GM12878 (cell line): ENCODE data around the gene A1BG. TPM values are rescaled to one million over a fixed set of nuclear protein-coding genes. Genes with fewer than 3 reads are reported as not detected.
"Not testable (repeated sequence)": the region's sequence is repeated elsewhere in the genome, so short reads cannot be mapped to it uniquely, and the experiment has no call there.

Experiments
- ATAC-seq: fragments of 200-7000 bp; cut with Tn5 transposase; 3 replicates; pipeline ENCODE4 v1.9.1; 2020; ENCODE audit warnings: mild to moderate bottlenecking, moderate library complexity
- BruUV-seq: library from RNA; stranded (reverse); fragments of 400-500 nt; replicated peaks from 2 replicates; lab custom pipeline; 2021; lab: Mats Ljungman, UMichigan
- CTCF ChIA-PET: fragments of 300-600 bp; sonication (Branson Sonifier 250); formaldehyde crosslinking; extraction: SDS; loops from one replicate; lab custom pipeline; 2021; ENCODE audit warnings: inconsistent platforms; lab: Yijun Ruan, JAX
- POLR2A ChIA-PET: fragments of 350-600 bp; formaldehyde crosslinking; extraction: SDS; loops from one replicate; lab custom pipeline; 2021; ENCODE audit warnings: inconsistent platforms; lab: Charles Lee
- RAD21 ChIA-PET: fragments of 300-600 bp; sonication (Branson Sonifier 250); formaldehyde crosslinking; loops from one replicate; lab custom pipeline; 2023; ENCODE audit warnings: antibody characterized with exemption; ENCODE audit not compliant: unreplicated experiment; lab: Charles Lee
- SMC1A ChIA-PET: fragments of 300-600 bp; sonication (Branson Sonifier 250); formaldehyde crosslinking; loops from one replicate; lab custom pipeline; 2023; ENCODE audit not compliant: unreplicated experiment, uncharacterized antibody; lab: Charles Lee
- DNase-seq: peaks from one replicate; pipeline ENCODE4 v3.0.0-alpha.2; 2011; ENCODE audit warnings: low read depth, low spot score
- FAIRE-seq: peaks from 3 replicates; lab custom pipeline; 2011; peaks lifted over from hg19 to GRCh38; lab: Jason Lieb, UNC
- H2AFZ ChIP-seq: 2 replicates; pipeline ENCODE4 v1.6.0; 2011; ENCODE audit warnings: low read depth, low read length, control low read depth; ENCODE audit not compliant: control insufficient read depth
- H3K27ac ChIP-seq: 2 replicates; pipeline ENCODE4 v1.5.1; 2011; ENCODE audit warnings: control low read depth; ENCODE audit not compliant: control insufficient read depth, insufficient read depth
- H3K27me3 ChIP-seq, 2 experiments: replicated peaks in 1 of 2; 2 replicates each; pipeline versions ENCODE4 v1.6.0 to v1.6.1; 2011; ENCODE audit warnings: low read length in 1 of 2; ENCODE audit not compliant: control insufficient read depth in 2 of 2, insufficient read depth in 2 of 2
- H3K36me3 ChIP-seq, 2 experiments: 2 replicates each; pipeline ENCODE4 v1.5.1; 2011; ENCODE audit warnings: low read length in 1 of 2; ENCODE audit not compliant: control insufficient read depth in 2 of 2, insufficient read depth in 2 of 2
- H3K4me1 ChIP-seq: 2 replicates; pipeline ENCODE4 v1.6.1; 2011; ENCODE audit warnings: mild to moderate bottlenecking, low read length, moderate library complexity, mixed read lengths; ENCODE audit not compliant: control insufficient read depth, insufficient read depth
- H3K4me2 ChIP-seq: 2 replicates; pipeline ENCODE4 v1.6.0; 2011; ENCODE audit warnings: control low read depth; ENCODE audit not compliant: control insufficient read depth, insufficient read depth
- H3K4me3 ChIP-seq: fragments of 200-600 bp; sonication (generic); 2 replicates; pipeline ENCODE4 v1.5.1; 2016
- H3K79me2 ChIP-seq: 2 replicates; pipeline ENCODE4 v1.6.0; 2011; ENCODE audit warnings: low read length; ENCODE audit not compliant: control insufficient read depth, insufficient read depth
- H3K9ac ChIP-seq: 2 replicates; pipeline ENCODE4 v1.8.0; 2011; ENCODE audit warnings: low read length, control low read depth, mixed read lengths; ENCODE audit not compliant: control insufficient read depth, insufficient read depth
- H3K9me3 ChIP-seq: replicated peaks from 3 replicates; pipeline ENCODE4 v1.5.1; 2011; ENCODE audit warnings: mild to moderate bottlenecking, low read length; ENCODE audit not compliant: control insufficient read depth, insufficient read depth
- H4K20me1 ChIP-seq: 2 replicates; pipeline ENCODE4 v1.6.0; 2011; ENCODE audit not compliant: control insufficient read depth, insufficient read depth
- E4F1 ChIP-seq: fragments of 450-650 bp; IDR thresholded peaks from 2 replicates; pipeline ENCODE4 v1.6.1; 2018; ENCODE audit warnings: borderline replicate concordance, mild to moderate bottlenecking; ENCODE audit not compliant: partially characterized antibody
- IKZF2 ChIP-seq, 2 experiments: fragments of 450-650 bp; IDR thresholded peaks; 2 replicates each; pipeline ENCODE4 v1.6.1; 2017; ENCODE audit warnings: mild to moderate bottlenecking in 2 of 2, moderate library complexity in 2 of 2
- PAX5 ChIP-seq: IDR thresholded peaks from 2 replicates; pipeline ENCODE4 v1.6.1; 2011; ENCODE audit warnings: low read depth, low read length, borderline replicate concordance
- SKIL ChIP-seq: fragments of 450-650 bp; IDR thresholded peaks from 2 replicates; pipeline ENCODE4 v1.6.1; 2017; ENCODE audit warnings: mild to moderate bottlenecking, low read depth, inconsistent platforms; ENCODE audit not compliant: poor library complexity, severe bottlenecking
- ZBED1 ChIP-seq: IDR thresholded peaks from 2 replicates; pipeline ENCODE4 v1.6.1; 2016; ENCODE audit warnings: borderline replicate concordance
- ZNF24 ChIP-seq: fragments of 450-650 bp; IDR thresholded peaks from 2 replicates; pipeline ENCODE4 v1.6.1; 2017; ENCODE audit warnings: antibody characterized with exemption, mild to moderate bottlenecking
- WGBS: methylation state at CpG from one replicate; pipeline ENCODE4 v1.1.6; 2016; ENCODE audit warnings: low lambda C conversion rate; ENCODE audit not compliant: insufficient replicate concordance, insufficient coverage; ENCODE audit errors: missing lambda C conversion rate; 5-methylcytosine and 5-hydroxymethylcytosine counted together
- in situ Hi-C: fragments of 300-500 bp; cut with MboI; formaldehyde crosslinking; loops from 9 replicates; pipeline ENCODE4 v1.14.3; 2018; ENCODE audit warnings: mixed read lengths
- intact Hi-C: fragments of 100-400 bp; cut with micrococcal nuclease; formaldehyde crosslinking; loops from one replicate; pipeline ENCODE4 v1.14.2; 2022; ENCODE audit not compliant: unreplicated experiment
- polyA plus RNA-seq, 11 experiments: library from polyadenylated mRNA; depleted of rRNA in 4 of 11; unstranded in 6 of 11; stranded (reverse) in 5 of 11; fragments of >200 nt; fragmentation: Nextera tagmentation in 4 of 11; fragmentation: Illumina TruSeq in 1 of 11; extraction: Ambion mirVana in 4 of 11; extraction: Trizol in 1 of 11; gene quantifications; 1 replicate in 1 of 11; 2 replicates in 10 of 11; pipeline versions ENCODE4 v1.2.1 to v1.2.3, GENCODE V29; 2011 to 2016; ENCODE audit warnings: inconsistent platforms in 2 of 11, missing spikeins in 2 of 11, low read depth in 1 of 11
- total RNA-seq, 4 experiments: library from RNA; depleted of rRNA in 3 of 4; stranded (reverse); fragments of >200 nt in 3 of 4; fragmentation: Illumina TruSeq in 1 of 4; extraction: Trizol in 1 of 4; gene quantifications; 2 replicates each; pipeline versions ENCODE4 v1.2.1 to v1.2.3, GENCODE V29; 2013 to 2021

A1BG gene
- total and polyA plus RNA-seq, 10 of the 15 experiments (the other 5 are each of a cell fraction or from before 2014, with no cell fraction given), result 0.34 to 29.6 (median 11.8) TPM

GRCh38 chr19:58380037-58380661 lies 26.9 kb upstream of the A1BG start (continued):
- TF ChIP-seq E4F1, result no peak
- TF ChIP-seq ZNF24, result no peak
- TF ChIP-seq ZBED1, result no peak
- TF ChIP-seq SKIL, result no peak
- 0 out of 4 replicates have a peak, but pooled peaks of 1 of the 2 experiments have one; percentile 17 for TF ChIP-seq IKZF2 (IDR thresholded peaks at IDR 0.05)

- intact Hi-C loops (no loop called here), in situ Hi-C loops (no loop called here)
- Histone ChIP-seq H3K9ac (no peak overlapping the region), H3K27me3 (no peaks in the 10 kb centered on the region), H2AFZ (no peak overlapping the region), H3K27ac (no peak overlapping the region), H4K20me1 (no peaks in the 10 kb centered on the region), H3K4me1 (peaks cover 13% of the 10 kb centered on the region), H3K36me3 (no peaks in the 10 kb centered on the region), H3K79me2 (peaks cover 3% of the 10 kb centered on the region), H3K9me3 (no peaks in the 10 kb centered on the region), H3K4me2 (peak overlapping the region; percentile 99), H3K4me3 (peak overlapping the region; percentile 67; the same call in 1 of the 2 replicates)
- ChIA-PET SMC1A (interaction anchor here (1.0 to 1.4 kb wide), 2 partner anchors 17 to 50 kb away, joined by 3 to 4 read pairs; partner anchors contain the start of gene ZNF497), CTCF (interaction anchor here (0.9 to 1.5 kb wide), 2 partner anchors 16 to 141 kb away, joined by 3 to 8 read pairs; partner anchors contain the start of genes ZBTB45 and ZNF497), POLR2A (interaction anchor here (0.5 to 2.2 kb wide), 5 partner anchors 15 to 536 kb away, joined by 3 to 5 read pairs (median 3); partner anchors contain the start of gene ZNF497), RAD21 (interaction anchor here (1.7 kb wide), 1 partner anchor 16 kb away, joined by 5 read pairs; no protein-coding TSS in a partner anchor)
- WGBS, result 59% methylated on average over 6 of the region's 6 CpGs
- ATAC-seq, result no peak
- DNase-seq, result no peak
- no peak for FAIRE-seq
- BruUV-seq, result no TSS peak
- no peak for TF ChIP-seq PAX5
Measured at GRCh38 chr19:58379246-58379645, 26.0 kb upstream of the A1BG start.

- H2AFZ ChIP-seq, ATAC-seq, H3K79me2 ChIP-seq, H3K4me3 ChIP-seq, CTCF ChIA-PET, H3K4me2 ChIP-seq, H4K20me1 ChIP-seq, DNase-seq, H3K9ac ChIP-seq, H3K36me3 ChIP-seq, H3K9me3 ChIP-seq, in situ Hi-C loops, BruUV-seq, SMC1A ChIA-PET, intact Hi-C loops, H3K27ac ChIP-seq, H3K4me1 ChIP-seq, FAIRE-seq, H3K27me3 ChIP-seq: not testable (repeated sequence)
- ChIA-PET POLR2A (interaction anchor here (2.2 kb wide), 1 partner anchor 14 kb away, joined by 5 read pairs; the partner anchor contains the start of gene ZNF497), RAD21 (interaction anchor here (0.7 to 1.3 kb wide), 2 partner anchors 14 to 30 kb away, joined by 3 to 4 read pairs; partner anchors contain the start of gene ZNF497)
- 63% methylated on average over 6 of the region's 7 CpGs for WGBS
Measured at GRCh38 chr19:58376724-58377123, 23.4 kb upstream of the A1BG start.
